ENCODE measurements around the gene GATA3. TPM values are rescaled to one million over a fixed set of nuclear protein-coding genes. Genes with fewer than 3 reads are reported as not detected.

Gene GATA3
- total and polyA plus RNA-seq, 2 of the 8 experiments (the other 6 are each of a cell fraction or from before 2014, with no cell fraction given): 0.02 to 0.43 TPM

- TF ChIP-seq TEAD4 (IDR thresholded peaks at IDR 0.05; ENCODE audit: low read depth, low read length): no peak
- no peak for TF ChIP-seq TCF12 (IDR thresholded peaks at IDR 0.05; ENCODE audit: low read depth, low read length)
- TF ChIP-seq EGR1 (IDR thresholded peaks at IDR 0.05; ENCODE audit: borderline replicate concordance, low read depth, low read length): no peak
- TF ChIP-seq EZH2 (IDR thresholded peaks at IDR 0.05; ENCODE audit: low read depth, low read length, severe bottlenecking): no peak
- no peak for TF ChIP-seq SP2 (IDR thresholded peaks at IDR 0.05; ENCODE audit: low read length)
- no peak for TF ChIP-seq NRF1 (IDR thresholded peaks at IDR 0.05; ENCODE audit: low read depth, low read length)
- no peak for TF ChIP-seq BACH1 (IDR thresholded peaks at IDR 0.05; ENCODE audit: low read length)
- TF ChIP-seq RNF2 (IDR thresholded peaks at IDR 0.05; ENCODE audit: borderline replicate concordance, low read depth, low read length, missing control alignments, poor library complexity, severe bottlenecking): peak; percentile 42
- TF ChIP-seq YY1 (IDR thresholded peaks at IDR 0.05; ENCODE audit: low read depth, low read length): 0 out of 2 replicates have a peak, but pooled peaks have one; percentile 11
- TF ChIP-seq SIX5 (IDR thresholded peaks at IDR 0.05; ENCODE audit: low read depth, low read length): no peak
- TF ChIP-seq USF2 (IDR thresholded peaks at IDR 0.05; ENCODE audit: low read length): peak; percentile 57; the same call in 1 of the 2 replicates
- TF ChIP-seq GTF2F1 (IDR thresholded peaks at IDR 0.05; ENCODE audit: borderline replicate concordance, low read depth, low read length): no peak
- no peak for TF ChIP-seq TBP (IDR thresholded peaks at IDR 0.05; ENCODE audit: low read depth, low read length)
- TF ChIP-seq SRF (IDR thresholded peaks at IDR 0.05; ENCODE audit: low read depth, low read length): no peak
- no peak for TF ChIP-seq EP300 (IDR thresholded peaks at IDR 0.05; ENCODE audit: borderline replicate concordance in 1 of 2, low read depth in 2 of 2, low read length in 2 of 2)
- TF ChIP-seq SIRT6 (IDR thresholded peaks at IDR 0.05; ENCODE audit: low read length): no peak
- peak; percentile 97 for TF ChIP-seq E2F6 (IDR thresholded peaks at IDR 0.05)
- no peak for TF ChIP-seq NANOG (IDR thresholded peaks at IDR 0.05; ENCODE audit: insufficient read depth, low read depth, low read length, poor library complexity, severe bottlenecking)
- no peak for TF ChIP-seq POU5F1 (IDR thresholded peaks at IDR 0.05; ENCODE audit: low read depth, low read length)
- no peak for TF ChIP-seq ATF2 (IDR thresholded peaks at IDR 0.05; ENCODE audit: low read length)
- no peak for TF ChIP-seq FOSL1 (IDR thresholded peaks at IDR 0.05; ENCODE audit: insufficient read depth, low read depth, low read length)
These were observed 20.5 kb upstream of the GATA3 start (continued) for GRCh38 chr10:8033812-8034465.

Data from H1 (cell line).